ENCODE measurements around the gene ATXN1L. TPM values are rescaled to one million over a fixed set of nuclear protein-coding genes. Genes with fewer than 3 reads are reported as not detected.
"Not testable (repeated sequence)": the region's sequence is repeated elsewhere in the genome, so short reads cannot be mapped to it uniquely, and the experiment has no call there.

The ATXN1L gene
- total RNA-seq, 1 donor from 2014 or later = 28.5 TPM

DNA sequence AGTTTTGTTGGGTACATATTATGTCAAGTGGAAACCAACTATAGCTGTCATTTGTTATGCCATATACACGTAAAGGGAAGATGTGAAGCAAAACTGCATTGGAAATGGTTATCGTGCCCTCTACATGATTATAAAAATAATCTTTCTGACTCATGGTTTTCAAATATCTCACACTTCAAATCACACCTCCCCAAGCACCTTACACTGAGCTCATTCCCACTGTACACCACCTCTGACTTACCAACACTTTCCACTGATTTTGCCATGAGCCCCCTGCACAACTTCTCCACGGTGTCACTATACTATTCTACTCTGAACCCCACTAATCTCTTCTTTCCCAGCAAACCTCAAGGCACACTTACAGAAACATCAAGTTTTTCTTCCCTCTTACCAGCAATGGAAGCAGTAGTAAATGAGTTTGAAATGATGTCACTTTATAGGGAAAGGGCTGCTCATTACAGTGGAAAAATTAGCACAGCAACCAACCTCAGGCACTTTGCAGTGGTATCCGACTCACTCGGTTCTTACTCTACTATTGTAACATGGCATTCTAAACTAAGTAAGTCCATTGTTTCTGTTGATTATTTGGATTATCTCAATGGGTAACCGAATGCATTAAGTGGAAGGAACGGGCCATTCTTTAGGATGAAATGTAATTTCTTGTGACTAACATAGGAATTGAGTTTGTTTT is 19.5 kb downstream of the ATXN1L start:
- TF ChIP-seq, protein P1, sequence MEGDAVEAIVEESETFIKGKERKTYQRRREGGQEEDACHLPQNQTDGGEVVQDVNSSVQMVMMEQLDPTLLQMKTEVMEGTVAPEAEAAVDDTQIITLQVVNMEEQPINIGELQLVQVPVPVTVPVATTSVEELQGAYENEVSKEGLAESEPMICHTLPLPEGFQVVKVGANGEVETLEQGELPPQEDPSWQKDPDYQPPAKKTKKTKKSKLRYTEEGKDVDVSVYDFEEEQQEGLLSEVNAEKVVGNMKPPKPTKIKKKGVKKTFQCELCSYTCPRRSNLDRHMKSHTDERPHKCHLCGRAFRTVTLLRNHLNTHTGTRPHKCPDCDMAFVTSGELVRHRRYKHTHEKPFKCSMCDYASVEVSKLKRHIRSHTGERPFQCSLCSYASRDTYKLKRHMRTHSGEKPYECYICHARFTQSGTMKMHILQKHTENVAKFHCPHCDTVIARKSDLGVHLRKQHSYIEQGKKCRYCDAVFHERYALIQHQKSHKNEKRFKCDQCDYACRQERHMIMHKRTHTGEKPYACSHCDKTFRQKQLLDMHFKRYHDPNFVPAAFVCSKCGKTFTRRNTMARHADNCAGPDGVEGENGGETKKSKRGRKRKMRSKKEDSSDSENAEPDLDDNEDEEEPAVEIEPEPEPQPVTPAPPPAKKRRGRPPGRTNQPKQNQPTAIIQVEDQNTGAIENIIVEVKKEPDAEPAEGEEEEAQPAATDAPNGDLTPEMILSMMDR (IDR thresholded peaks at IDR 0.05; ENCODE audit: unreplicated experiment) = no peak
- Mint-ChIP-seq H3K4me3 (ENCODE audit: low read depth) (no peak overlapping the region), H3K36me3 (ENCODE audit: insufficient read depth) (peaks cover 27% of the 10 kb centered on the region), H3K27me3 (no peaks in the 10 kb centered on the region), H3K27ac (no peak overlapping the region), H3K4me1 (ENCODE audit: low read depth) (no peaks in the 10 kb centered on the region), H3K9me3 (ENCODE audit: low read depth) (no peaks in the 10 kb centered on the region)
- DNase-seq (ENCODE audit: low spot score, unreplicated experiment) = no peak

DNA sequence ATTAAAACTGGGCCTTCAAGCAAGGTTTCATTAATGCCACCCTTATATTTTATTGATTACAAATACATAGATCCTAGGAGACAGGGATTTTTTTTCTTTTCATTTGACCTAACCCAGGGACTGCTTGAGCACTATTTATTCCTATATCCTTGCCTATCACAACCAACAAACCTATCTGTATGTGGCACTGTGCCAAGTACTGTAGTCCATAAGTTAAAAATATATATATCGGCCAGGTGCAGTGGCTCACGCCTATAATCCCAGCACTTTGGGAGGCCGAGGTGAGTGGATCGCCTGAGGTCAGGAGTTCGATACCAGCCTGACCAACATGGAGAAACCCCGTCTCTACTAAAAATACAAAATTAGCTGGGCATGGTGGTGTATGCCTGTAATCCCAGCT is 21.4 kb downstream of the ATXN1L start:
- not testable (repeated sequence) for DNase-seq (ENCODE audit: low spot score, unreplicated experiment); H3K9me3 Mint-ChIP-seq (ENCODE audit: low read depth); H3K4me1 Mint-ChIP-seq (ENCODE audit: low read depth); H3K27ac Mint-ChIP-seq; H3K27me3 Mint-ChIP-seq; H3K4me3 Mint-ChIP-seq (ENCODE audit: low read depth)
- peaks cover 22% of the 10 kb centered on the region for H3K36me3 Mint-ChIP-seq (ENCODE audit: insufficient read depth)

DNA sequence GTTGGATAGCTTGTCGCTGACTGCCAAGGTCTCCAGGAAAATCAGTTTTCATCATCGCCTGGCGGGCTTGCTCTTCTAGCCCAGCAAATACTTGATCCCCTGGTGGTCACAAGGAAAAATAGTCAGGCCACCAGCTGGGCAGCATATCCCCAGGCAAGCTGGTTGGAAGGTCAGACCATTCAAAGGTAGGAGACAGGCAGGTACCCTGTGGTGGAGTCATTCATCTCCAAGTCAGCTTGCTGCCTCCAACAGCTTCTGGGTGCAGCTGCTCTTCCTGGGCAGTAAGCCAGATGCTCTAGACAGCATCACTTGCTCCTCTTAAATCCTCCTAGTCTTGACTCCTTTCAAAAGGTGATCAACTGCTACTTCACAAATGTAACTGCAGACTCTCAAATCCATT is 22.2 kb downstream of the ATXN1L start:
- Mint-ChIP-seq H3K4me3 (ENCODE audit: low read depth) (no peak overlapping the region), H3K27me3 (no peaks in the 10 kb centered on the region), H3K9me3 (ENCODE audit: low read depth) (no peaks in the 10 kb centered on the region), H3K4me1 (ENCODE audit: low read depth) (no peaks in the 10 kb centered on the region), H3K36me3 (ENCODE audit: insufficient read depth) (peaks cover 22% of the 10 kb centered on the region), H3K27ac (no peak overlapping the region)
- TF ChIP-seq, protein P1 (IDR thresholded peaks at IDR 0.05; ENCODE audit: unreplicated experiment) = no peak
- DNase-seq (ENCODE audit: low spot score, unreplicated experiment) = no peak

DNA sequence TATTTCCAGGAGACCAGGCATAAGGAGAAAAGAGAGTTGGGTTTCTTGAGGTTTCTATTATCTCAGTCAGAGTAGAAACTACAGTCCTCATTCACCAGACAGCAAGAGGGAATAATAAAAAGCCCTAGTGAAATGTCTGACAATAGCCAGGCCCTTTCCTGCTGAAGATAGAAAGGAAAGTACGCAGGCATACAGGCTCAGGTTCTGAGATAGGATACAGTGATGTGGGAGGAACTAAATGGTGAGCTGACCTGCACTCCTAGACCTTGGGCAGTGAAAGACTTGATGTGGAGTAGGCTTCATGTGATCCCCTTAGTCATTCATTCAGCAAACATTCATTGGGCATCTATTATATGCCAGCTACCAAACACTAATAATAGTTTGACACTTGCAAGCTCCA is 23.3 kb downstream of the ATXN1L start:
- no peak overlapping the region for H3K4me3 Mint-ChIP-seq (ENCODE audit: low read depth)
- H3K9me3 Mint-ChIP-seq (ENCODE audit: low read depth) = no peaks in the 10 kb centered on the region
- H3K27me3 Mint-ChIP-seq = no peaks in the 10 kb centered on the region
- H3K36me3 Mint-ChIP-seq (ENCODE audit: insufficient read depth) = peaks cover 21% of the 10 kb centered on the region
- no peaks in the 10 kb centered on the region for H3K4me1 Mint-ChIP-seq (ENCODE audit: low read depth)
- no peak overlapping the region for H3K27ac Mint-ChIP-seq
- no peak for DNase-seq (ENCODE audit: low spot score, unreplicated experiment)
- TF ChIP-seq, protein P1 (IDR thresholded peaks at IDR 0.05; ENCODE audit: unreplicated experiment) = no peak

DNA sequence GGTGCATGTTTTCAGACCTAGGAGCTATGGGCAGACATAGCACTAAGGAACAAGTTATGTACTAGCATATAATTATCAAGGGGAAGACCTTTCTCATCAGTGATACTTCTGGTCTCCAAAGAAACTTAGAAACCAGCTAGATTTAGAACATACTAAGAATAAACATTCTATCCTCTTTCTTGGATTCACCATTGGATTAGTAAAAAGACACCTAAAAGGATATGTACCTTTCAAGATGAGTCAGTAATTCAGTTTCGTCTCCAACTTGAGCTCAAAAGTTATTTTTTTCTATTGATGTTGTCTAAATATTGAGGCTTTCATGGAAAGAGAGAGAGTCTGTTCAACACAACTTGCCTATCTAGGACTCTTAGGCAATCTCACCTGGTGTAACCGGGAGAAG is 25.0 kb downstream of the ATXN1L start:
- peaks cover 13% of the 10 kb centered on the region for H3K36me3 Mint-ChIP-seq (ENCODE audit: insufficient read depth)
- H3K27ac Mint-ChIP-seq = no peak overlapping the region
- DNase-seq (ENCODE audit: low spot score, unreplicated experiment) = no peak
- H3K27me3 Mint-ChIP-seq = no peaks in the 10 kb centered on the region
- no peaks in the 10 kb centered on the region for H3K9me3 Mint-ChIP-seq (ENCODE audit: low read depth)
- TF ChIP-seq, protein P1 (IDR thresholded peaks at IDR 0.05; ENCODE audit: unreplicated experiment) = no peak
- no peak overlapping the region for H3K4me3 Mint-ChIP-seq (ENCODE audit: low read depth)
- H3K4me1 Mint-ChIP-seq (ENCODE audit: low read depth) = no peaks in the 10 kb centered on the region

DNA sequence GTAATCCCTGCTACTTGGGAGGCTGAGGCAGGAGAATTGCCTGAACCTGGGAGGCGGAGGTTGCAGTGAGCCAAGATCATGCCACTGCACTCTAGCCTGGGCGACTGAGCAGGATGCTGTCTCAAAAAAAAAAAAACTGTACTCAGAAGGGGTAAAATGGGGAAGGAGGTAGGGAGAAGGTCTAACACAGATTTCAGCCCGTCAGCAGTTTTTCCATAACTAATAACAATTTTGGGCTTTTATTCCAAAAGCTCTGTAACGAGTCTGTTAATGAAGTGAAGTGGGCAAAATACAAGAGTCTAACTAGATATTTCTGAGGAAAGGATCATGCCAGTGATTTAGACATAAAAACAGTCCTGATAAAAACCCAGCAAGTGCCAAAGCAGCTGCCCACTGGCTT is 27.4 kb downstream of the ATXN1L start:
- no peak overlapping the region for H3K27ac Mint-ChIP-seq
- peaks cover 14% of the 10 kb centered on the region for H3K36me3 Mint-ChIP-seq (ENCODE audit: insufficient read depth)
- no peaks in the 10 kb centered on the region for H3K4me1 Mint-ChIP-seq (ENCODE audit: low read depth)
- no peaks in the 10 kb centered on the region for H3K9me3 Mint-ChIP-seq (ENCODE audit: low read depth)
- DNase-seq (ENCODE audit: low spot score, unreplicated experiment) = no peak
- H3K27me3 Mint-ChIP-seq = no peaks in the 10 kb centered on the region
- H3K4me3 Mint-ChIP-seq (ENCODE audit: low read depth) = no peak overlapping the region
- TF ChIP-seq, protein P1 (IDR thresholded peaks at IDR 0.05; ENCODE audit: unreplicated experiment) = no peak

Measured in progenitor cell of endocrine pancreas (in vitro differentiated cells).